Hematopoietic multipotent progenitor cell treated with erythropoietin and hydrocortisone succinate and interleukin-3 and kit ligand, for 8 days (in vitro differentiated cells): ENCODE results near the gene SHC2.
A peak's percentile ranks its signal among the peaks of the same experiment; 100 is the strongest.
"Not testable (repeated sequence)": the region's sequence is repeated elsewhere in the genome, so short reads cannot be mapped to it uniquely, and the experiment has no call there.

Source experiments
- DNase-seq: peaks from one replicate; pipeline ENCODE4 v3.0.0-alpha.2; 2015

Gene SHC2

GRCh38 chr19:468587-469256 lies 7.9 kb upstream of the SHC2 start:
- no peak for DNase-seq

GRCh38 chr19:467554-467953 lies 6.7 kb upstream of the SHC2 start:
- no peak for DNase-seq

GRCh38 chr19:465056-465816 lies 4.4 kb upstream of the SHC2 start:
- DNase-seq, result no peak

GRCh38 chr19:464208-464545 lies 3.3 kb upstream of the SHC2 start:
- DNase-seq, result no peak

- no peak for DNase-seq
These were observed 2.8 kb upstream of the SHC2 start for GRCh38 chr19:463483-464207.

GRCh38 chr19:461721-462551 lies 1.1 kb upstream of the SHC2 start:
- DNase-seq, result no peak

- peak; percentile 6 for DNase-seq
These were observed 915 bp downstream of the SHC2 start for GRCh38 chr19:459724-460511.

GRCh38 chr19:458091-459042 lies 2.5 kb downstream of the SHC2 start:
- no peak for DNase-seq

- DNase-seq, result no peak
These were observed 3.2 kb downstream of the SHC2 start for GRCh38 chr19:457636-458035.

GRCh38 chr19:456547-457110 lies 4.2 kb downstream of the SHC2 start:
- no peak for DNase-seq

GRCh38 chr19:455851-456546 lies 4.8 kb downstream of the SHC2 start:
- DNase-seq, result no peak

- DNase-seq, result no peak
These were observed 5.7 kb downstream of the SHC2 start for GRCh38 chr19:455031-455705.

- DNase-seq, result no peak
These were observed 7.2 kb downstream of the SHC2 start for GRCh38 chr19:453606-454005.

- DNase-seq, result no peak
These were observed 8.0 kb downstream of the SHC2 start for GRCh38 chr19:452829-453228.

- not testable (repeated sequence) for DNase-seq
These were observed 9.8 kb downstream of the SHC2 start for GRCh38 chr19:450912-451481.

GRCh38 chr19:449916-450315 lies 10.9 kb downstream of the SHC2 start:
- DNase-seq, result no peak

- no peak for DNase-seq
These were observed 12.8 kb downstream of the SHC2 start for GRCh38 chr19:447816-448560.

- DNase-seq, result no peak
These were observed 13.8 kb downstream of the SHC2 start for GRCh38 chr19:447064-447426.
